HS-5 (cell line): ENCODE measurements around the gene IFT27.

Experiments
- DNase-seq: peaks from one replicate; pipeline ENCODE4 v3.0.0-alpha.2; 2012; ENCODE audit warnings: low read depth

IFT27 gene

GRCh38 chr22:36796552-36797175 is 20.7 kb upstream of the IFT27 start:
- no peak for DNase-seq

GRCh38 chr22:36795633-36796032 is 19.7 kb upstream of the IFT27 start:
- no peak for DNase-seq

DNA sequence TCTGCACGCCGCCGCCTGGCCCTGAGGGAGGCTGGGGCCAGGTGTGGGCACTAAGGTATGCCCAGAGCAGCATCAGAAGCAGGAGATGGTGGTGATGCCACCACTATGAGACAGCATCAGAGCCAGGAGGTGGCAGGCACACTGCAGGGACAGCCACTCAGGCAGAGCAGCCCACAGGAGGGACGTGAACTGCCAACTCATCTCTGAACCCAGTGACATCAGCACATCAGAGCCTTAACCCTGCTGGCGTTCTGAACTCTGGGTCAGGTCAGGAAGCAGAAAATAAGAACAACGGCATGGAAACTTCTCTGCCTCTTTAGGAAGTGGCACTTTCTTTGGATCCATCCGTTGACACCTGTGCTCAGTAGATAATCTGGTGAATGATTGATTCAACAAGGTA is 14.7 kb upstream of the IFT27 start:
- no peak for DNase-seq

GRCh38 chr22:36787204-36787988 is 11.5 kb upstream of the IFT27 start:
- DNase-seq: no peak

DNA sequence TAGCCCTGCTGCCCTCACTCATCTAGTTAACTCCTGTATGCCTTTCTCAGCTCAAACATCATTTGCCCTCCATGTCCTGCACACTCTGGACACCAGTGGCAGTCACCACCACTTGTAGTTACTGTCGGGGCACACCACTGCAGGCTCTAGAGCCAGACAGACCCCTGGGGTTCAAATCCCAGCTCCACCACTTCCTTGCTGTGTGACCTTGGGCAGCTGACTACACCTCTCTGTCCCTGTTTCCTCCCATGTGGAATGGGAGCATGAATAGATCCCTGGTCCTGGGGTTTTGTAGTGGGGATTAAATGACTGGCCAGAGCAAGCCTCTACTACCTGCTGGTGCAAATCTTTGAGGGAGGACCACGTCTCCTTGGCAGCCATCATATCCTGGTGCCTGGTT is 7.8 kb upstream of the IFT27 start:
- DNase-seq: no peak

- peak; percentile 72 for DNase-seq
Observed at GRCh38 chr22:36781656-36782627, 6.0 kb upstream of the IFT27 start.

GRCh38 chr22:36778020-36778419 is 2.1 kb upstream of the IFT27 start:
- no peak for DNase-seq

- no peak for DNase-seq
Observed at GRCh38 chr22:36776722-36777121, 803 bp upstream of the IFT27 start.

DNA sequence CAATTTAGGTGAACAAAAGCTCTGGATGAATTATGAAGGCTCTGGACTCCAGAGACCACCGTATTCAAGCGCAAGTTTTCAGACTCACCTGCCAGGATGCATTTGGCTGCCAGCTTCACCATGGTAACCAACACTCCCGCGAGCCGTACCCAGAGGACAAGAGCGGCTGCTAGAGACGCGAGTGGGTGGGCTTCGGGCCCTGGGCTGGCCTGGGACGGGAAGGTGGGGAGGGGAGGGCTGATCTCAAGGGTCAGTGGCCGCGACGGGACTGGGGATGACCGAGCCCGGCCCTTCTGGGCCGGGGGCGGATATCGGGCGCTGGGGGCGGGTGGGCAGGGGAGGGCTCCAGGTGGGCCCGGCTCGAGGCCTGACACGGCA is 344 bp downstream of the IFT27 start:
- DNase-seq: no peak

DNA sequence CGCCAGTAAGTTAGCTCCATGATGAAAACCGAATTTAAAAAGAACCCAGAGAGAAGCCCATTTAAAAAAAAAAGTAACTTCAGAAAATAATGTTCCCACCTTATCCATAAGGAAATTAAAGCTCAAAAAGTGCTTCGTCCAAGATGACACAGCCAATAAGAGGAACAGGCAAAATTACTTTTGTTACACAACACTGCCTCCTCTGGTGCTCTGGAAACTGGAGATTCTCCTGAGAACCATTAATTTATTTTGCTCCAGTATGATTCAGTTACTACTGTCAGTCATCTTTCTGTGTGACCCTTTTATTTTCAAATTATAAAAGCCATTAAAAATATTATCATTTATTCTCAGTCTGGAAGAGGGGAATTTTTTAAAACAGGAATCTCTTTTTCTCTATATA is 2.0 kb downstream of the IFT27 start:
- no peak for DNase-seq

DNA sequence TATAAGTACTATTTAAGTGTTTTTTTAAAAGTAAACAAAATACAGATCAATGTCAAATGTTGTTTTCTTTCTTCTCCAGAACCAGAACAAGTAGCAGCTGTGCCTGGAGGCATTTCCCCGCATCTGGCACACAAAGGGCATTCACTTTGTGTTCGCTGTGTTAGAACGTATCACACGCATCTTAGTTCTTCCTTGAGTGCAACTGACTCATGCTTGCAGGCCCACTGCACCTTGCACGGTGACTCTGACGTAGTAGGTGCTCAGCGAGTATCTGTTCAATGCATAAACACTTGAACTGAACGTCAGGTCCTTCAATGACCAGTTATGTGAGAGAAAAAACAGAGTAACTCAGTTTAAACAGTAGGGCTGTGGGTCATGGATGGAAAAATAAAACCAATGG is 3.5 kb downstream of the IFT27 start:
- no peak for DNase-seq

DNA sequence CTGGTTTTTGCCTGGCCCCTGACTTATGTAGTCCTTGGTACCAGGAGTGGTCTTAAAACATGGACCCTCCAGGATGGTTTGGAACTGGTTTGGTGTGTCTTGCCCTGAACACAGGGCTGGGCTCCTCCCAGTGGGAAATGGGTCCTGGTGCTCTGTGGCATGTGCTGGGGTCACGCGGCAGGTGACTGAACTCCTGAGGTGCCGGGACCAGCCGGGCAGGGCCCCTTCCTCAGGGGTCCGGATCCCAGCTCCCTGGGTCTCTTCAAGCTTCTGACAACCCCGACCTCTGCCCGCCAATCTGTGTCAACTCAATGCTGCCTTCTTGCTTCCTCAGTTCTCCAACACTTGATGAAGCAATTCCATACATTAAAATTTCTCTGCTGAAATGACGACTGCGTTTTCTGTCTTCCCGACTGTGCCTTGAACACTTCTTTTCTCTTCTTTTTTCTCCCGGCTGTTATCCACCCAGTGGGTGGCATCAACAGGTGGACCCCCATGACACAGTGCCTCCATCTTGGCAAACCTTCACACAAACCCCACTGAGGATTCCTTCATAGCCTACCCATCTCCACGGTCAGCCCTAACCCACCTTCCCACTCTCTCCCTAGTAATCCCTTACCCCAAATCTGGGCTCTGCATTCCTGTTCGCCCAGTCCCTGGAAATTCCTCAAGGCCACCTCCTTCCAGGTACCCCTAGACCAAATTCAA is 4.4 kb downstream of the IFT27 start:
- no peak for DNase-seq

- no peak for DNase-seq
Observed at GRCh38 chr22:36770513-36771231, 5.2 kb downstream of the IFT27 start.

- no peak for DNase-seq
Observed at GRCh38 chr22:36769541-36770512, 6.1 kb downstream of the IFT27 start.

- DNase-seq: no peak
Observed at GRCh38 chr22:36768616-36769015, 7.3 kb downstream of the IFT27 start.

DNA sequence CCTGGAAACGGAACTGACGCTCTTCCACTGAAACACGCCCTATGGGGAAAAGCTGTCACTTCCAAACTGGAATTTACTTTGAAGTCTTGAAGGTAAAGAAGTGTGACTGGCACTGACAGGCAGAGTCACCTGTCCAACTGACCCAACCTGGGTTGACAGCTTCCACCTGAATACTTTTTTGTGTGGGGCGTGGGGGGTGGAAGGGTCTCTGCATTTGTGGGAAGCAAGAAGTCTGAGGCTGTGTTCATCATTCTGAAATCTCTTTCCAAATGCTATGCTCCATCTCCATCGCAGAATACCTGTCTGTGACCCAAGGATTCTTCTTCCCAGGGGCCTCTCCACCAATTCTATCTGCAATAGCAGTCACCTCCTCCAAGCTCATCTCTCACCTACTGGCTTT is 7.8 kb downstream of the IFT27 start:
- no peak for DNase-seq

DNA sequence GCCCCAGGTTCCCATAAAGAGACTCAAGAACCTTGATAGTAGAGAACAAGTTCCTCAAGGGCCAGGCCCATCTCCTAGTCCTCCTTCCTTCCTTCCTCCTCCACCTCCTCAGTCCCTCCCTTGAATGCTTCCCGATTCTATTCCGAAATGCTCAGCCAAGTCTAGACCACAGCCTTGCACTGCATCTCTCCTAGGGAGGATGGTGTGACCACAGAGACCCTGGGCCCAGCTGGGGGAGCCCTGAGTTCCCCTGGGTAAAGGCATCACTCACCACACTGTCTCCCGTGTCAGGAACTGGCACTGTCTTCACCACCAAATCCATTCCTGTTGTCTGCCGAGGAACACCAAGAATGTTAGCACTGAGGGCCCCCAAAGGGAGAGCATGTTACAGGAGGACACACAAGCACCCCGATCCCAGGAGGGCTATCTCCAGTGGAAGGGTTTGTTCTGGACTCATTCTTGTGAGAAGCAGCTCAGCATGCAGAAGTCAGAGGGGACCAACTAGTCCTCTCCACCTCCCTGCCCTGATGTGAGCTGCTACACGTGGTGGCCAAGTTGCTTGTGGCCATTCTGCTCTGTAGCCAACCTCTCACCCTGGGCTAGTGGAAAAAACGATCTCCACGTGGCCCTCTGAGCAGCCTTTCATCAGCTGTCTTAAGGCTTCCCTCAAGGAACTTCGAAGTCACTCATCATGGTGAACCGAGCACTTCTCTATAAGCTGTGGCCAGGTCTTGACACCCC is 8.7 kb downstream of the IFT27 start:
- no peak for DNase-seq

DNA sequence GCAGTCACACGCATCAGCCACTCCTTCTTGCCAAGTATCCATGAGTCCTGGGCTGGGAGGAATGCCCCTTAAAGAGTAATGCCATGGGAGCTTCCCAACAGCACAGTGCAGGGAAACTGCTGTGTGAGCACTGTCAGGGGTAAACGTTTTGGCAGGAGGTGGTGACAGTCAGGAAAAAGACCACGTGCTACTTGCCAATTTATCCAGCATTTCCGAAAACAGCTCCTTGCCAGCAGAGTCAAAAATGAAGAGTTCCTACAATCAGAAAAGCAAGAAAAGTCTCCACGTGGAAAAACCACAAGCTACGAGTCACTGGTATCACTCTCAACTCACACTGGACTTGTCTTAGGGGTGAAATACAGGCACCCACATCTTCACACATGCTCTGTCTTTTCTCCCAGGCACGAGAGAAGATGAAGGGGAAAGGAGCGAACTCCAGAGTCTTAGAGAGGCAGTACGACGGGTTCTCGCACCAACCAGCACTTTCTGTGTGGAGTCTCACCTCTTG is 9.9 kb downstream of the IFT27 start:
- DNase-seq: no peak
